ENCODE results near the gene TSPAN14.

- TF ChIP-seq SP1 (IDR thresholded peaks at IDR 0.05) (no peak), CTCF (IDR thresholded peaks at IDR 0.05; ENCODE audit: low read depth, low read length, missing input control) (no peak), JUND (IDR thresholded peaks at IDR 0.05) (no peak), REST (IDR thresholded peaks at IDR 0.05) (no peak), MAX (IDR thresholded peaks at IDR 0.05) (no peak), ATF3 (IDR thresholded peaks at IDR 0.05) (no peak), TAF1 (conservative IDR thresholded peaks at IDR 0.05) (no peak)
Measured at GRCh38 chr10:80473692-80474596, 19.8 kb downstream of the TSPAN14 start.
